Fibroblast of villous mesenchyme (primary cell): ENCODE data around the gene TAF8. TPM values are rescaled to one million over a fixed set of nuclear protein-coding genes. Genes with fewer than 3 reads are reported as not detected.
A peak's percentile ranks its signal among the peaks of the same experiment; 100 is the strongest.

Experiments
- DNase-seq: peaks from one replicate; pipeline ENCODE4 v3.0.0-alpha.2; 2010; ENCODE audit warnings: low read depth
- H3K4me3 ChIP-seq: 2 replicates; pipeline ENCODE4 v1.5.1; 2011; ENCODE audit warnings: low read depth, mild to moderate bottlenecking, low read length
- total RNA-seq: library from RNA; depleted of rRNA; stranded (reverse); fragments of >200 nt; gene quantifications from 2 replicates; pipeline ENCODE4 v1.2.3, GENCODE V29; 2012
- TF ChIP-seq, protein P1 (sequence below): IDR thresholded peaks from 2 replicates; pipeline ENCODE4 v1.5.1; 2012; ENCODE audit warnings: low read depth, mild to moderate bottlenecking, low read length; ENCODE audit not compliant: insufficient read depth

The TAF8 gene
- total RNA-seq, 1 donor, result 16.0 TPM

DNA sequence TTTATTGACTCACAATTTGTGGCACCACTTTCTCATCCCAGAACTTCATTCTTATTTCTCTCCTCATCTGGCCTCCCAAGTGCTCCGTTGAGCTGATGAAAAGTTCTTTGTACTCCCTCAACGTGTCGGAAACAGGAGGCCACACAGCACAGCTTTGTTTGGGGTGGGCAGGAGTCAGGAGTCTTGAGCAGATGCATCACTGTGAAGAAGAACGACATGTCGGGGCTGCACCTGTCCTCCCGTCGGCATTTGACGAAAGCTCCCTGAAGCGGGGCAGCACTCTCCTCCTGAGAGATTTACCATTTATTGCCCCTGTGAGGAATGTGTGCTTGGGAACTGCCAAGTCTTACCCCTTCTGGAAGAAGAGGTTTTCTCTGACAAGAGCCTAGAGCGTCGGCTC is 28.1 kb downstream of the TAF8 start:
- TF ChIP-seq, protein P1, sequence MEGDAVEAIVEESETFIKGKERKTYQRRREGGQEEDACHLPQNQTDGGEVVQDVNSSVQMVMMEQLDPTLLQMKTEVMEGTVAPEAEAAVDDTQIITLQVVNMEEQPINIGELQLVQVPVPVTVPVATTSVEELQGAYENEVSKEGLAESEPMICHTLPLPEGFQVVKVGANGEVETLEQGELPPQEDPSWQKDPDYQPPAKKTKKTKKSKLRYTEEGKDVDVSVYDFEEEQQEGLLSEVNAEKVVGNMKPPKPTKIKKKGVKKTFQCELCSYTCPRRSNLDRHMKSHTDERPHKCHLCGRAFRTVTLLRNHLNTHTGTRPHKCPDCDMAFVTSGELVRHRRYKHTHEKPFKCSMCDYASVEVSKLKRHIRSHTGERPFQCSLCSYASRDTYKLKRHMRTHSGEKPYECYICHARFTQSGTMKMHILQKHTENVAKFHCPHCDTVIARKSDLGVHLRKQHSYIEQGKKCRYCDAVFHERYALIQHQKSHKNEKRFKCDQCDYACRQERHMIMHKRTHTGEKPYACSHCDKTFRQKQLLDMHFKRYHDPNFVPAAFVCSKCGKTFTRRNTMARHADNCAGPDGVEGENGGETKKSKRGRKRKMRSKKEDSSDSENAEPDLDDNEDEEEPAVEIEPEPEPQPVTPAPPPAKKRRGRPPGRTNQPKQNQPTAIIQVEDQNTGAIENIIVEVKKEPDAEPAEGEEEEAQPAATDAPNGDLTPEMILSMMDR, result no peak
- DNase-seq, result no peak
- no peak overlapping the region for H3K4me3 ChIP-seq

DNA sequence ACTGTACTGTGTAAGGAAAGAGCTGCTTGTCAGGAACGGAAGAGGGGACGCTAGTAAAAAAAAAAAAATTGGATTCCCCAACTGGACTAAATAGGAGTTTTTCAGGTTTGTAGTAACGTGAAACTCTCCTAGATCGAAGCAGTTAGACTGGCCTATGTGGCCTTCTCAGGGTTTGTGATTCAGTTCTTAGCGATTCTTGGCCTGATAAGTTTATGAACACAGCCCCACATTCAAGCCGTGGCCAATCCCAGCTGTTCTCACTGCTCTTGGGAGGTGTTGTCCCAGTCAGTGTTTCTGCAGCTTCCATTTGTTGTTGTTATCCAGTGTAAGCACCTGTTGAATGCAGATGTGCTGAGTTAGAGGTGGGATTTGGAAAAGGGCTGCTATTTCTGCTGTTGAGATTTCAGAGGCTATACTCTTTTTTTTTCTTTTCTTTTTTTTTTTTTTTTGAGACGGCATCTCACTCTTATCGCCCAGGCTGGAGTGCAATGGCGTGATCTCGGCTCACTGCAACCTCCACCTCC is 29.7 kb downstream of the TAF8 start:
- no peak for DNase-seq
- H3K4me3 ChIP-seq, result no peak overlapping the region
- TF ChIP-seq, protein P1, result no peak

DNA sequence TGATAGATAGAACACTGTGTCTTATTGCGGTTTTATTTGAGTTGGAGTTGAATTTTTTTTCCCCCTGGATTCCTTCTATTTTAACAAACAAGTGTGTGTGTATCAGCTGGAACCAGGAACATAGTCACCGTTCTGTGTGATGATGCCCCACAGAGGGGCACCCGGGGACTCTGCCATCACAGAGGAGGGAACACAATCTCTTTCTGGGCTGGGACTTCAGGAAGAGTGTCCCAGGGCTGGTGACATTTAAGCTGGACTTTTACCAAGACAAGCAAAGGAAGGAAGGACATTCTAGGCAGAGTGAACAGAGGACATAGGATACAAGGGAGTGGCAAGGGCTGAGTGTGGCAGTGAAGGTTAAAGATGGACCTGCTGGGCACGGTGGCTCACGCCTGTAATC is 33.2 kb downstream of the TAF8 start:
- H3K4me3 ChIP-seq, result no peak overlapping the region

DNA sequence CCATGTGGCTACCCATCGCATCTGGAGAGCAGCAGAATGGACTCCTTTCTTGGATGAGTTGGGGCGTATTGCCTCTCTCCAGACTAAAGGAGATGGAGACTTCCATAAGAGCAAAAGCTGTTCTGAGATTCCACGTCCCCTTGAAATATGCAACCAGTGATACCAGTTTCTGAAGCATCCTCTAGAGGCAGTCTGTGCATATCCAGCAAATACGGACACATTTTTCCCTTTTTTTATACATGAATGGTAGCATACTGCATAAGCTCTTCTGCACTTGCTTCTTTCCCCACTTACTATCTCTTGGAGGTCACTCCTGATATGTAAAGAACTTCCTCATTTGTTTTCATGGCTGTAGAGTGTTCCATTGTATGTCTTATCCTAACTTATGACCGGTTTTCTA is 34.6 kb downstream of the TAF8 start:
- no peak overlapping the region for H3K4me3 ChIP-seq
- TF ChIP-seq, protein P1, result peak; percentile 22
- DNase-seq, result no peak

More for the DNA sequence above, 33.2 kb downstream of the TAF8 start:
- TF ChIP-seq, protein P1, result no peak
- DNase-seq, result no peak

DNA sequence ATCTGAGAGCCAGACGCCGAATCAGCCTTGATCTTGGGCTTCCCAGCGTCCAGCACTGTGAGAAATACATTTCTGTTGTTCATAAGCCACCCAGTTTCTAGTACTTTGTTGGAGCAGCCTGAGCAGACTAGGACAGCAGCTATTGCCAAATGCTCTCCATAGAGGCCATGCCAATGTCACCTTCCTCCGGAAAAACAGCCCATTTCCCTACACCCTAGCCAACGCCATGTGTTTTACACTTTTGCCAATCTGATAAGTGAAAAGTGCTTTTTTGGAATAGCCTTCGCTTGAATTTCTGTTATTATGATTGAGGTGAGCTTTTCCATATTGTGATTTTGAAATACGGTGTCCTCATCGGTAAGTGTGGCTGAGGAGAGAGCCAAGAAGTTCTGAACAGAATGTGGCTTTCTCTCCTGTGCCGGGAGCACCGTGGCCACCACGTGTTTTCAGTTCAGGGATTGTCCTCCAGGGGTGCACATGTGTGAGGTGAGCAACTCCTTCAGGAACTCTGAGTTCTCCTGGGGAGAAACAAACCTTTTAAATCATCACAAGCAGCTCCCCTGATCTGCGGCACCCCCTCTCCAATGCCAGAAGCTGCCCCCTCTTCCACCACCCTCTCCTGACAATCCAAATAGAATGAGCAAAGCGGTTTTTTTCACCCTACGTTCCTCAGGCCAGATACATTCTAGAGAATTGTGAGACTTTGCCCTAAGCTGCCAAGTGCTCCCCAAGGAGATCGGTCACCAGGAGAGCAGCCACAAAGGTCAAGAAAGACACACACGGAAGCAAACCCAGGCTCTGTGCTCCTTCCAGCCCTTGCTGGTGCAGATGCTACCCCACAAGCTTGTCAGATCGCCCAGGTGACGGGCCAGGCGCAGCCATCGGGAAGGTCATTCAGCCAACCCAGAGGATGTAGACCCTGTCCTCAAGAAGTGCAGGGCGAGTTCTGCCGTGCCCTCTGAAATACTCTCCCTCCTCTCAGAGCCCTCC is 36.0 kb downstream of the TAF8 start:
- no peak for DNase-seq
- H3K4me3 ChIP-seq, result no peak overlapping the region
- TF ChIP-seq, protein P1, result peak; percentile 24

DNA sequence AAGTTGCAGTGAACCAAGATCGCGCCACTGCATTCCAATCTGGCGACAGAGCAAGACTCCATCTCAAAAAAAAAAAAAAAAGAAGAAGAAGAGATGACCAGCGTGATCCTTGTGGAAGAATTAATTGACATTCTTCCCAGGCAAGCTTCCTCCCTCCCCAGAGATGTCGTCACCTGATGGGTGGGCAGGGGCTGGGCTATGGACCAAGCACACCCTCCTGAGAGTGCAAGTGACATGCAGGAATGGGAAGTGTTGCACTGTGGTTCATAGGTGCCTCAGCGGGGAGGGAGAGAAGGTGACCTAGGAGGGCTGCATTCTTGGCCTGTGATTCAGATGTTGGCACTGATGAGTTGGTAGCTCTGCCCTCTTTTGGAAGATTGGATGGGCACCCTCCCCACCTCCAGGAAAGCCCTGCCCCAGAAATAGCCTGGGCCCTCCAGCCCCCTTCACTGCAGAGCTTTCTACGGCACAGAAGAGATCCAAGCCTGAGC is 37.8 kb downstream of the TAF8 start:
- no peak overlapping the region for H3K4me3 ChIP-seq
- DNase-seq, result peak; percentile 28
- TF ChIP-seq, protein P1, result no peak
